ENCODE results near the gene RPTN. TPM values are rescaled to one million over a fixed set of nuclear protein-coding genes. Genes with fewer than 3 reads are reported as not detected.

The RPTN gene
- not detected in 2 replicates for total RNA-seq (2014; rRNA removed; shearing (Covaris generic))

DNA sequence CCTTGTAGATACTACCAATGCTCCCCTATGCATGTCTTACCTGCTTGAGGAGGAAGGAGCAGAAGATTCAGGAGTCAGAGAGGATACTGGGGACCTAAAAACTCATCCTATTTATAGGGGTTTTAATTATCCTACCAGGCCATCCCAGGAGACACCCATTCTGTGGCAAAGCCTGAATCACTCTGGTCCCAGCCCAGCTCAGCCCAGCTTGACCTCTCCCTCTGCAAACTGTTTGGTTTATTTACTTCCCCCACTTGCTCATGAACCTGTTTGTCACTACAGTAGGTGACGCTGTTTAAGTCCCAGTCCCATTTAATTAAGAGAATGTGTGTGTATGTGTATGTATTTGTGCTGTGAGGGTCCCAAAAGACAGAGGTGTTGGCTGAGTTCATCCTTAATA lies at the start of gene RPTN:
Gene RPTN (minus strand): TSS at position 85 of the 400 bp plus-strand sequence. CDS start 1,339 bp downstream, outside the sequence.
- no peak for DNase-seq
- H3K36me3 ChIP-seq (replicated peaks; ENCODE audit: control insufficient read depth, insufficient read depth, low read length) = no peaks in the 10 kb centered on the region
- H3K4me3 ChIP-seq (ENCODE audit: insufficient read depth, low read depth, low read length) = no peak within 1 kb of the TSS
- no peaks in the 10 kb centered on the region for H3K27me3 ChIP-seq (ENCODE audit: control insufficient read depth, insufficient read depth, low read length)

GRCh38 chr1:152198982-152199381 lies 40.0 kb upstream of the RPTN start:
- no peaks in the 10 kb centered on the region for H3K27me3 ChIP-seq (ENCODE audit: control insufficient read depth, insufficient read depth, low read length)
- H3K36me3 ChIP-seq (replicated peaks; ENCODE audit: control insufficient read depth, insufficient read depth, low read length) = no peaks in the 10 kb centered on the region
- no peak for DNase-seq
- H3K4me3 ChIP-seq (ENCODE audit: insufficient read depth, low read depth, low read length) = no peak overlapping the region

DNA sequence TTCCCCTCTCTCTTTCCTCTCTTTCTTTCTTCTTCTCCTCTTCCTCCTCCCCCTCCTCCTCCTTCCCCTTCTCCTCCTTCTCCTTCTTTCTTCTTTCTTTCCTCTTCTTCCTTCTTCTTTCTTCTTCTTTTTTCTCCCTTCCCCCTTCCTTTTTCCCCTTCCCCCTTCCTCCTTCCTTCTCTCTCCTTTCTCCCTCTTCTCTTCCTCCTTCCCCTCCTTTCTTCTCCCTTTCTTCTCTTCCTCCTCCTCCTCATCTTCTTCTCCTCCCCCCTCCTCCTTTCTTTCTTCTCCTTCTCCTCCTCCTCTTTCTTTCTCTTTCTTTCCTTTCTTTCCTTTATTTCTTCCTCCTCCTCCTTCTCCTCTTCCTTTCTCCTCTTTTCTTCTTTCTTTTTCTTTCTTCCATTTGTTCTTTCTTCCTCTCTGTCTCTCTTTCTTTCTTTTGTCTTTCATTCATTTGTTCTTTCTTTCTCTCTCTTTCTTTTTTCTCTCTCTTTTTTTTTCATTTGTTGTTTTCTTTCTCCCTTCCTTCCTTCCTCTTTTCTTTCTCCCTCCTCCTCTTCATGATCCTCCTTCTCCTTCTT lies 38.4 kb upstream of the RPTN start:
- Histone ChIP-seq H3K27me3 (ENCODE audit: control insufficient read depth, insufficient read depth, low read length) (no peaks in the 10 kb centered on the region), H3K36me3 (replicated peaks; ENCODE audit: control insufficient read depth, insufficient read depth, low read length) (no peaks in the 10 kb centered on the region), H3K4me3 (ENCODE audit: insufficient read depth, low read depth, low read length) (no peak overlapping the region)
- DNase-seq = no peak

- Histone ChIP-seq H3K36me3 (replicated peaks; ENCODE audit: control insufficient read depth, insufficient read depth, low read length) (no peaks in the 10 kb centered on the region), H3K4me3 (ENCODE audit: insufficient read depth, low read depth, low read length) (no peak overlapping the region), H3K27me3 (ENCODE audit: control insufficient read depth, insufficient read depth, low read length) (no peaks in the 10 kb centered on the region; the same call in 1 of the 2 replicates)
- no peak for DNase-seq
Observed at GRCh38 chr1:152191711-152192110, 32.7 kb upstream of the RPTN start.

- H3K4me3 ChIP-seq (ENCODE audit: insufficient read depth, low read depth, low read length) = no peak overlapping the region
Observed at GRCh38 chr1:152191260-152191659, 32.2 kb upstream of the RPTN start.

DNA sequence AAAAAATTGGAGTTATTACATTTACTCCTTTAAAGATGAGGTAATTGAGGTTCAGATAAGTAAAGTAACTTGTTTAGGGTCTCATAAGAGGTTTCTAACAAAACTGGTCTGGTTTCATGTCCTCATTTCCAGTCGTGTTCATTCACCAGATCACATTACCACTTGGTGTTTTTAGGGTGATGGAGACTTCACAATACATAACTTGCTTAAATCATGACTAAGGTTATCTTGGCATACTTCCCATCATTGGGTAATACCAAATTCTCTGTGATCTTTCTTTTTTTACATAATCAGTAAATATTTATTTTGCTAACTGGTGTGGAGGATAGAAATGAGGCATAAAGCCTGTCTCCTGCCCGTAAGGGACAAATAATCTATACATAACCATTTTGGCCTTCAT lies 31.6 kb upstream of the RPTN start:
- no peaks in the 10 kb centered on the region; the same call in 1 of the 2 replicates for H3K27me3 ChIP-seq (ENCODE audit: control insufficient read depth, insufficient read depth, low read length)
- DNase-seq = no peak
- no peak overlapping the region for H3K4me3 ChIP-seq (ENCODE audit: insufficient read depth, low read depth, low read length)
- H3K36me3 ChIP-seq (replicated peaks; ENCODE audit: control insufficient read depth, insufficient read depth, low read length) = no peaks in the 10 kb centered on the region

More at GRCh38 chr1:152191260-152191659, 32.2 kb upstream of the RPTN start:
- H3K27me3 ChIP-seq (ENCODE audit: control insufficient read depth, insufficient read depth, low read length) = no peaks in the 10 kb centered on the region; the same call in 1 of the 2 replicates
- no peak for DNase-seq
- H3K36me3 ChIP-seq (replicated peaks; ENCODE audit: control insufficient read depth, insufficient read depth, low read length) = no peaks in the 10 kb centered on the region

DNA sequence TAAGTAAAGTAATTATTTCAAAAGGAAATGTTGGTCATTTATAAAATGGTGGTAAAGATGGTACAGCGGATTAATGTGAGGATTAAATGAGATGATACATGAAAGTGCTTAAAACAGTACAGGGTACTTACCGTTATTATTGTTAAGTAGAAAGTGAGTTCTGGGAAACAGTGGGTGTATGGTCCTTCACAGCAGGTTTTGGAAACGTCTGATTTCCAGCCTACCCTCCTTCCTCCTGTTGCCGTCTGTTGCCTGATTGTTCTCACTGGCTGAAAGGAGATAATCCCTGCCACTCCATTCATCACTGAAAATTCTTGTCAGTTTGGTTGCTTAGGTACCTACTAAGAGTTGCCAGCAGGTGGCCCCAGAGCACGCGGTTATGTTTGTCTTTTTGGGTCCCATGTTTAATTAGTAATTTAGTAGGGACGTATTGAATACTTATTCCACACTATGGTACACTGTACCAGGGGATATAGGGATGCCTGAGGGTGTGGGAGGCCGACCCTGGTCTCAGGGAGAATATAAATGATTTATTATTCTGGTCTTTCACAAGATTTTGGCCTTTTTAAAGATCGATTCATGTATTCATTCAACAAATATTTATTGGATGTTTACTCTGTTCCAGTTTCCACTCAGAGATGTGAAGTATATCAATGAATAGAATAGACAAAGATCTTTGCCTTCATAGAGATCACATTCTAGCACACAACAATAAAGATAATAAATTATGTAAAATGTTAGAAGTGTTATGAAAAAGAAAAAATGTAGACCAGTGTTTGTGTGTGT lies 30.8 kb upstream of the RPTN start:
- Histone ChIP-seq H3K27me3 (ENCODE audit: control insufficient read depth, insufficient read depth, low read length) (no peaks in the 10 kb centered on the region; the same call in 1 of the 2 replicates), H3K4me3 (ENCODE audit: insufficient read depth, low read depth, low read length) (no peak overlapping the region), H3K36me3 (replicated peaks; ENCODE audit: control insufficient read depth, insufficient read depth, low read length) (no peaks in the 10 kb centered on the region)
- peak; percentile 69 for DNase-seq

GRCh38 chr1:152188673-152189591 lies 29.9 kb upstream of the RPTN start:
- Histone ChIP-seq H3K4me3 (ENCODE audit: insufficient read depth, low read depth, low read length) (no peak overlapping the region), H3K36me3 (replicated peaks; ENCODE audit: control insufficient read depth, insufficient read depth, low read length) (no peaks in the 10 kb centered on the region), H3K27me3 (ENCODE audit: control insufficient read depth, insufficient read depth, low read length) (no peaks in the 10 kb centered on the region; the same call in 1 of the 2 replicates)
- peak; percentile 59 for DNase-seq

GRCh38 chr1:152186556-152187285 lies 27.7 kb upstream of the RPTN start:
- Histone ChIP-seq H3K36me3 (replicated peaks; ENCODE audit: control insufficient read depth, insufficient read depth, low read length) (no peaks in the 10 kb centered on the region), H3K27me3 (ENCODE audit: control insufficient read depth, insufficient read depth, low read length) (no peaks in the 10 kb centered on the region; the same call in 1 of the 2 replicates), H3K4me3 (ENCODE audit: insufficient read depth, low read depth, low read length) (no peak overlapping the region)
- no peak for DNase-seq

DNA sequence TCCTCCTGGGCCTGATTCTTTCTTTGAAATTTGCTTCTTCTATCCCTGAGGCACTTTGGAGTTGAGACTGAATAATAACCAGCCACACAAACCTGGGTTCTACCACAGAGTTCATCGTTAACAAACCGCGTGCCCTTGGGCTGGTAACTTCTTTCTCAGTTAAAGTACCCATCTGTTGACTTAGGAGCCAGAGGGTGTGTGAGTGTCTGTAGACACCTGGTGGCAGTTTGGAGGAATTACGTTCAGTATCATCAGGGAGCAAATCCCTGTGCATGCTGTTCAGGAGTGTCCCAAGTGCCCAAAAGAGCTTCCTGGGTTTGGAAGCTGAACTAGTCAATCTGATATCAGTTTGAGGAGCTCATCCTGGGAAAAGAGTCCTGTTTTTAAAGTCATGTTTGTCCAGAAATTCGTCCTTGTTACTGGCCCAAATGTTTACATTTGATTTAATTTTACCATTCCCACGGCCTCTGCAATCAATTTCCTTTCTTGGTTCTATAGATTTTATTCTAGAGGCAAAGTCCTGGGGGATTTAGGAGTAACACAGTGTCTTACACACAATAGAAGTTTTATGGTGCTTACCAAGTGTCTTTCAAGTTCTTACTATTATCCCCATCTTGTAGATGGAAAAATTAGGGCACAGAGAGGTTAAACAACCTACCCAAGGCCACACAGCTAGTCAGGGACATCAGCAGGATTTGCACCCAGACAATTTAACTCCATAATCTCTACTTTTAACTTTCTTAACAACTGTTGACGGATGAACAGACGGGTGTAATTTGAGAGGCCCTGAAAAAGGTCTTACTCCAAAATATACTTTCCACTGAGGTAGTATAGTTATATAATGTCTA lies 26.7 kb upstream of the RPTN start:
- Histone ChIP-seq H3K27me3 (ENCODE audit: control insufficient read depth, insufficient read depth, low read length) (no peaks in the 10 kb centered on the region; the same call in 1 of the 2 replicates), H3K36me3 (replicated peaks; ENCODE audit: control insufficient read depth, insufficient read depth, low read length) (no peaks in the 10 kb centered on the region), H3K4me3 (ENCODE audit: insufficient read depth, low read depth, low read length) (no peak overlapping the region)
- DNase-seq = peak; percentile 50

- DNase-seq = no peak
- H3K36me3 ChIP-seq (replicated peaks; ENCODE audit: control insufficient read depth, insufficient read depth, low read length) = no peaks in the 10 kb centered on the region
- H3K4me3 ChIP-seq (ENCODE audit: insufficient read depth, low read depth, low read length) = no peak overlapping the region
- no peaks in the 10 kb centered on the region; the same call in 1 of the 2 replicates for H3K27me3 ChIP-seq (ENCODE audit: control insufficient read depth, insufficient read depth, low read length)
Observed at GRCh38 chr1:152182944-152183361, 23.9 kb upstream of the RPTN start.

DNA sequence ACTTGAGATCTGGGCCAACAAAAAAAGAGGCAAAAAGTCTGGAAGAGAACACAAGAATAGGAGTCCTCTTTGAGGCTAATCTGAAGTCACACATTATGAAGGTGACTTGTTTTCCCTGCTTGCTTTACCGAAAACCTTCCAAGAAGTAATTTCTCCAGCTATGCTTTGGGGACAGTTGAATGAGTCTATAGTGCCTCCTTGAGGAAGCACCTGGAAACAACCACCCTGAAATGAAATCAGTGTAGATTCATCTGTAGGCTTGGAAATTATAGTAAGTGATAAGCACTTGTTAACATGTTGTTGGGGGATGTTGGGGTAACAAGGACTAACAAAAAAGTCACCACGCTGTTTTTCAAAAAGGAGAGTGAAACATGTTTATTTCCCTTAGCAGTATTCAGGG lies 23.4 kb upstream of the RPTN start:
- Histone ChIP-seq H3K27me3 (ENCODE audit: control insufficient read depth, insufficient read depth, low read length) (no peaks in the 10 kb centered on the region; the same call in 1 of the 2 replicates), H3K4me3 (ENCODE audit: insufficient read depth, low read depth, low read length) (no peak overlapping the region), H3K36me3 (replicated peaks; ENCODE audit: control insufficient read depth, insufficient read depth, low read length) (no peaks in the 10 kb centered on the region)
- DNase-seq = no peak

DNA sequence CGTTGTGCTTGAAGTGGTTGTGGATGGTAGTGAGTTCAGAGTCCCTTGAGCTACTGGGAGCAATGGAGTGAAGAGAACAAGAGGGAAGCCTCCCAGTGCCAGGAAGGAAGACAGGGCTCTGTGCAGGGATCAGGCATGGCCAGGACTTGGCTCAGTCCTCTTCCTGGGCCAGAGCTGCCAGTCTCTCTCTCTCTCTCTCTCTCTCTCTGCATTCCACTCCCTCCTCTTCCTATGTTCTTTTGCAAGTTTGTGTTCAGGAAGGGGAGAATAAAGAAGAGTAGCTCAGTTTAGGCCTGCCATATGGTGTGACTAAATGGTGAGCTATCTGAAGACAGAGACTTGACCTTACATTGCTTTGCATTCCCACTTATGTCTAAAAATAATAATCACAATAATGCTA lies 20.5 kb upstream of the RPTN start:
- Histone ChIP-seq H3K4me3 (ENCODE audit: insufficient read depth, low read depth, low read length) (no peak overlapping the region), H3K36me3 (replicated peaks; ENCODE audit: control insufficient read depth, insufficient read depth, low read length) (no peaks in the 10 kb centered on the region), H3K27me3 (ENCODE audit: control insufficient read depth, insufficient read depth, low read length) (no peaks in the 10 kb centered on the region)
- DNase-seq = no peak
